ENCODE measurements around the gene HSPA12B.

HSPA12B gene

DNA sequence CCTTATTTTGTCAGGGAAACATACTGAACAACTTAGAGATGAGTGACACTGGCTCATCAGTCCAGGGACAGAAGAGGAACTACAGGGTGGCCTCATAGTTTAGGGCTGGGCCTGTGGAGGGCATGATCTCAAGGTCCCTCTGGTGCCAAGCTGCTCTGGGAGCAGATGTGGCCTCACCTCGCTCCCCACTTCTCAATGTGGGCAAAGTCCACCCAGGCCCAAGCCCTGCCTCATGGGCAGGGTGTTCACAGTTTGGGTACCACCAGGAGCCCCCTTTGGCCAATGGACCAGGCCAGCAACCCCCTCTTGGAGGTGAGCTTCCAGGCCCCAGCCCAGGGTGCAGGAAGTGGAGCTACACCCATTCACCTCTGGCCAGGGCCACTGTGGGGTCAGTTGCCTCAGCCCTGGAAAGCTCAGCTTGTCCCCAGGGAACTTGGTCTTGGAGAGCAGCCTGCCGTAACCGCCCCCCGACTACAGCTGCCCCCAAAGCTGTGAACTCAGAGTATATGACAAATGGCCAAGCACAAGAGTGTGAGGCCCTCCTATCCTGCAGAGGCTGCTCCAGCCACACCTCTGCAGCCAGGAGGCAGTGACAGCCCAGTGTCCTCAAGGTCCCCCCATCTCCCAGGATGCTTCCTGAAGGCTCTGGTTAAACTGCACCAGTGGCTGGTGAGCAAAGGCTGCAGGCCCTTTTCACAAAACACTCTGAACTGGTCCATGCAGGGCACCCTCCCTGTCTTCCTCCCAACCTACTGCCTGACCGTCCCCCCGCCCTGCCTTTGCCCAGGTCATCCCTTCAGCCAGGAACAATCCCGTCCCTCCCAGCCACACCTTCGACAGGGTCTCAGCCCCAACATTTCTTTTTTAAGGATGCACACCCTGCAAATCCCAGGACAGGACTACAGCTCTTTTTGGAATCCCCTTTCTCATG lies 31.5 kb downstream of the HSPA12B start:
- TF ChIP-seq, protein P1, sequence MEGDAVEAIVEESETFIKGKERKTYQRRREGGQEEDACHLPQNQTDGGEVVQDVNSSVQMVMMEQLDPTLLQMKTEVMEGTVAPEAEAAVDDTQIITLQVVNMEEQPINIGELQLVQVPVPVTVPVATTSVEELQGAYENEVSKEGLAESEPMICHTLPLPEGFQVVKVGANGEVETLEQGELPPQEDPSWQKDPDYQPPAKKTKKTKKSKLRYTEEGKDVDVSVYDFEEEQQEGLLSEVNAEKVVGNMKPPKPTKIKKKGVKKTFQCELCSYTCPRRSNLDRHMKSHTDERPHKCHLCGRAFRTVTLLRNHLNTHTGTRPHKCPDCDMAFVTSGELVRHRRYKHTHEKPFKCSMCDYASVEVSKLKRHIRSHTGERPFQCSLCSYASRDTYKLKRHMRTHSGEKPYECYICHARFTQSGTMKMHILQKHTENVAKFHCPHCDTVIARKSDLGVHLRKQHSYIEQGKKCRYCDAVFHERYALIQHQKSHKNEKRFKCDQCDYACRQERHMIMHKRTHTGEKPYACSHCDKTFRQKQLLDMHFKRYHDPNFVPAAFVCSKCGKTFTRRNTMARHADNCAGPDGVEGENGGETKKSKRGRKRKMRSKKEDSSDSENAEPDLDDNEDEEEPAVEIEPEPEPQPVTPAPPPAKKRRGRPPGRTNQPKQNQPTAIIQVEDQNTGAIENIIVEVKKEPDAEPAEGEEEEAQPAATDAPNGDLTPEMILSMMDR (IDR thresholded peaks at IDR 0.05; ENCODE audit: extremely low read depth, missing control alignments), result no peak
- no peak for DNase-seq (ENCODE audit: low spot score)

DNA sequence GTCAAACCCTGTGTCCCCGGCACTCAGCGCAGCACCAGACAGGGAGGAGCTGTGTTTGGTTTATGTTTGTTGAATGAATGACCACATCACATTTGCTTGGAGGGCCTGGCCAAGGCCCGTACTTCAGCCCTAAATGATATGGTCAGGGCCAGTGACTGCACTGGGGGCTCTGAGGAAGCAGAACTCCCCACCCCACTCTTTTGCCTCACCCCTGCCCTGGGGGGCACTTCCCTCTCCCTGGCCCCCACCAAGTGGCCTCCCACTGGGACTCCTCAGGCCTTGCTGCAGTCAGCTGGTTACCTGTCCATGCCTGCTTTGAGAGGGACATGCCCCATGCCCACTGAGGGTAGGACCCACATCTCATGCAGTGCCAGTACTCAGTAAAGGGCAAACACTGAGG lies 32.2 kb downstream of the HSPA12B start:
- TF ChIP-seq, protein P1 (IDR thresholded peaks at IDR 0.05; ENCODE audit: extremely low read depth, missing control alignments), result no peak
- no peak for DNase-seq (ENCODE audit: low spot score)

DNA sequence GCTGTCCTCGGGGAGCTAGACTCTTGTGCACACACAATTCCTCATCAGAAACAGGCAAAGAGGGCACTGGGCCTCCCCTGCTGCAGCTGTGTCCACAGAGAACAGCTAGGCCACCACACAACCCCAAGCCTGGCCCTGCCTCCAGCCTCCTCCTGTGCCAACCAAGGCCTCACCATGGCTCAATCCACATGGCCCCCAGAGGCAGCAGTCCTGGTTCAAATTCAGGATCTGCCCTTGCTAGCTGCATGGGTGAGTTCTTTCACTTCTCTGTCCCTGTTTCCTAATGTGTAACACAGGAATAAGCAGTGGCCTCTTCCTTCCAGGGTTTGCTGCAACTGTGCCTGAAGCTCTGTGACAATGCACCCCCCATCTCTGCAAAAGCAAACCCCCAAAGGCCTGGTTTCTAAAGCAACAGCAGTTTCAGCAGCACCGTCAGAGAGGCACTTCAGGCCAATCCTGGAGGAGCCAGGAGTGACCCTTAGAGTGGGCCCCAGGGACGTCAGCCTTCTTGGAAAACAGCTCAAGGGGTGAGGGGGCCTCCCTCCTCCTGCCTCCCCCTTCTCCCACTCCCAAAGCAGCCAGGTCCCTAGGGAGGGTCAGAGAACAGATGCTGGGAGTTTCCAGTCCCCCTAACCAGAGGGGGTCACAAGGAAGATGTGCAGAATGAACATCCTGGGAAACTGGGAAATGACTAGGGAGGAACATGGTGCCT lies 32.8 kb downstream of the HSPA12B start:
- TF ChIP-seq, protein P1 (IDR thresholded peaks at IDR 0.05; ENCODE audit: extremely low read depth, missing control alignments), result no peak
- no peak for DNase-seq (ENCODE audit: low spot score)

DNA sequence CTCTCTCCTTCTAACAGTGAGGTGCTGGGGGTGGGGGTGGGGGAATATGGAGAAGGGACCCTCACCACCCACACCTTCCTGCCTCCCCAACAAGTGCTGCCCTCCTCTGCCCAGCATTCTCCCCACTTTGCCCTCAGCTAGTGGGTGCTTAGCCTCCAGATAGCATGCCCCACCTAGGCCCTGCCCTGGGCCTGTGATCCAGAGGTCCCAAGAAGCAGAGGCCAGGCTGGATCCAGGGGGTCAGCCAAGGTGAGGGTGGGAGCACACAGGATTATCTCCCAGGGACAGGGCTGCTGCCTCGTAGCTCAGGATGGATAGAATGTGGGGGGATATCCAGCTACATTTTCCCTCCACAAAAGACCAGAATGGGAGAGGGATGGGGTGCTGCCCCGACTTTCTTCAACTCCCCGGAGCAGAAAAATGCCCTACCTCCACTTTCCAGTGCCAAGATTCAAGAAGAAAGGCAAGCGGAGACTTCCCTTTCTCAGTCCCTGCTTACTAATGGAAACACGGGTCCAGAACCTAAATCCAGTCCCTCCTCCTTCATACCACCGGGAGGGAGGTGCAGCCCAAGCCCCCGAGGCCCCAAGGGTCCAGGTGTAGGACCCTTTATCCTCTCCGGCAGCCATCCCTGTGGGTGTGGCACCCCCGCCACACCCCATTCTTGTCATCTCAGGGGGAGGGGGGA lies 34.1 kb downstream of the HSPA12B start:
- TF ChIP-seq, protein P1 (IDR thresholded peaks at IDR 0.05; ENCODE audit: extremely low read depth, missing control alignments), result no peak
- DNase-seq (ENCODE audit: low spot score), result no peak

DNA sequence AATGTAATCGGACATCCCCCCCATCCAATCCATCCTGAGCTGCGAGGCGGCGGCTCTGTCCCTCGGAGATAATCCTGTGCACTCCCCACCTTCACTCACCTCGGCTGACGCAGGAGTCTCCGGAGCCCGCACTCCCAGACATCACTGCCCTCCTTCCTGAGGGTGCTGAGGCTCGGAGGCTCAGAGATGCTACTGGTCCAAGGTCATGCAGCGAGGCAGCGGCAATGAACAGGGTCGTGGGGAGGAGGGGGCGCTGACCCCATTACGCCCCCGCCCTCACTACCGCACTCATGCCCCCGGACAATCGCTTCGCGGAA lies 34.6 kb downstream of the HSPA12B start:
- TF ChIP-seq, protein P1 (IDR thresholded peaks at IDR 0.05; ENCODE audit: extremely low read depth, missing control alignments), result no peak
- DNase-seq (ENCODE audit: low spot score), result no peak

DNA sequence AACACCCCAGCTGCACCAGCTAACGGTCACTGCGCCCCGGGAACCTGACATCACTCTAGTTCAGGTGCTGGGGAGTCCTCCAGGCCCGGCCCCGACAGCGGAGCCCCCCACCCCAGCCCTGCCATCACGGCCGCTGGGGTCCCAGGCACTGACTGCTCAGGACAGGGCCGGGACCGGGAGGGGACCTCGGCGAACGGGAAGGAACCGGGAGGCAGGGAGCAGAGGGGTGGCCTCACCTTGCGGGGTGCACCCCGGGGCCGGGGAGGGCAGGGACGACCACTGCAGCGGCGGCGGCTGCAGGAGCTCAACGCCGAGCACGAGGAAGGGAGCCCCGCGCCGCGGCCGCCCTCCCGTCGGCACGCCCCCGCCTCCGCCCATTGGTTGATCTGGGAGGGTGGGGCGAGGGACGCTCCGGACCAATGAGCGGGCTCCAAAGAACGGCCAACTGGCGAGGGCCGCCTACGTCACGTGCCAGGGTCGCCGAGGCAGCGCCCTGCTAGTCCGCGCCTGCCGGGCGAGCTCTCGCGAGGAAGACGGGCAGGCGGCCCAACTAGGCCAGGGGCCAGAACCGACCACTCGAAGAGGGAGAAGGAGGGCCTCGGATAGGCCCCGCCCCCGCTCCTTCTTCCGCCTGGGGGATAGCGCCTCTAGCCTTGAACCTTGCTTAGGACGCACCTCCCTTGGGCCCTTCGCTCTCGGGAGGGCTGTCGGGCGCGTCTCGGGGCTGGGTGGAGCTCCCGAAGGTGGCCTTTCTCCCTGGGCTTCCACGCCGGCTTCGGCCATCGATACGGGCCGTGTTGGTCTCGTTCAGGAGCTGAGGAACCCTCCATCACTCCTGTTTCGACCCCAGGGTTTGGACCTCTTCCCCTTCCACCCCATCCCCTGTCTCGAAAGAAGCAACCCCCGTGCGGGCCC lies 35.2 kb downstream of the HSPA12B start, which contains the start of gene ADISSP:
Gene ADISSP, minus strand, starts transcription at position 327 of the 915 bp plus-strand sequence. CDS start 7,653 bp downstream, outside the sequence.
- TF ChIP-seq, protein P1 (IDR thresholded peaks at IDR 0.05; ENCODE audit: extremely low read depth, missing control alignments), result no peak
- peak; percentile 99 for DNase-seq (ENCODE audit: low spot score)

Data from GM20000 (cell line).